Adipocyte (in vitro differentiated cells): Measurements from ENCODE around the gene URI1.
"Not testable (repeated sequence)": the region's sequence is repeated elsewhere in the genome, so short reads cannot be mapped to it uniquely, and the experiment has no call there.

Experiments
- DNase-seq: peaks from one replicate; pipeline ENCODE4 v3.0.0-alpha.2; 2015; ENCODE audit warnings: low read depth
- H3K27me3 ChIP-seq: replicated peaks from 2 replicates; pipeline ENCODE4 v1.7.0; 2013; ENCODE audit warnings: mild to moderate bottlenecking, low read length, moderate library complexity; ENCODE audit not compliant: control insufficient read depth, insufficient read depth
- H3K36me3 ChIP-seq: 2 replicates; pipeline ENCODE4 v1.7.0; 2013; ENCODE audit warnings: low read length, mild to moderate bottlenecking, moderate library complexity; ENCODE audit not compliant: control insufficient read depth, insufficient read depth, severe bottlenecking
- H3K4me1 ChIP-seq: 2 replicates; pipeline ENCODE4 v1.7.0; 2013; ENCODE audit warnings: mild to moderate bottlenecking, low read length, moderate library complexity; ENCODE audit not compliant: control insufficient read depth, insufficient read depth
- H3K4me3 ChIP-seq: 2 replicates; pipeline ENCODE4 v1.7.0; 2013; ENCODE audit warnings: mild to moderate bottlenecking, low read length, moderate library complexity
- H3K9ac ChIP-seq: 2 replicates; pipeline ENCODE4 v1.7.0; 2013; ENCODE audit warnings: mild to moderate bottlenecking, low read length, moderate library complexity
- H3K9me3 ChIP-seq: 2 replicates; pipeline ENCODE4 v1.7.0; 2013; ENCODE audit warnings: mild to moderate bottlenecking, low read length, moderate library complexity; ENCODE audit not compliant: control insufficient read depth

URI1 gene

GRCh38 chr19:29961311-29961710 lies 19.3 kb downstream of the URI1 start:
- Histone ChIP-seq H3K4me1 (peaks cover 23% of the 10 kb centered on the region), H3K4me3 (no peak overlapping the region), H3K27me3 (no peaks in the 10 kb centered on the region), H3K9me3 (no peaks in the 10 kb centered on the region), H3K36me3 (no peaks in the 10 kb centered on the region), H3K9ac (no peak overlapping the region)
- DNase-seq = no peak

GRCh38 chr19:29962793-29963192 lies 20.8 kb downstream of the URI1 start:
- H3K27me3 ChIP-seq = no peaks in the 10 kb centered on the region
- H3K9ac ChIP-seq = no peak overlapping the region
- no peak overlapping the region for H3K4me3 ChIP-seq
- H3K4me1 ChIP-seq = peaks cover 37% of the 10 kb centered on the region
- H3K9me3 ChIP-seq = no peaks in the 10 kb centered on the region
- no peaks in the 10 kb centered on the region for H3K36me3 ChIP-seq
- no peak for DNase-seq

- Histone ChIP-seq H3K4me3 (no peak overlapping the region), H3K36me3 (no peaks in the 10 kb centered on the region), H3K27me3 (no peaks in the 10 kb centered on the region), H3K9ac (no peak overlapping the region), H3K4me1 (peaks cover 43% of the 10 kb centered on the region), H3K9me3 (no peaks in the 10 kb centered on the region)
- DNase-seq = no peak
Measured at GRCh38 chr19:29963576-29963975, 21.5 kb downstream of the URI1 start.

GRCh38 chr19:29964171-29964570 lies 22.1 kb downstream of the URI1 start:
- Histone ChIP-seq H3K4me1 (peaks cover 43% of the 10 kb centered on the region), H3K36me3 (no peaks in the 10 kb centered on the region), H3K4me3 (no peak overlapping the region), H3K9ac (no peak overlapping the region), H3K27me3 (no peaks in the 10 kb centered on the region), H3K9me3 (no peaks in the 10 kb centered on the region)
- peak; percentile 59 for DNase-seq

- Histone ChIP-seq H3K36me3 (no peaks in the 10 kb centered on the region), H3K4me3 (no peak overlapping the region), H3K9me3 (no peaks in the 10 kb centered on the region), H3K4me1 (peaks cover 39% of the 10 kb centered on the region), H3K27me3 (no peaks in the 10 kb centered on the region), H3K9ac (no peak overlapping the region)
- peak; percentile 52 for DNase-seq
Measured at GRCh38 chr19:29965492-29965891, 23.5 kb downstream of the URI1 start.

GRCh38 chr19:29966142-29966541 lies 24.1 kb downstream of the URI1 start:
- not testable (repeated sequence) for H3K9me3 ChIP-seq, H3K4me3 ChIP-seq, DNase-seq

GRCh38 chr19:29966588-29967249 lies 24.7 kb downstream of the URI1 start:
- peaks cover 45% of the 10 kb centered on the region for H3K4me1 ChIP-seq
- peak; percentile 55 for DNase-seq
- no peaks in the 10 kb centered on the region for H3K9me3 ChIP-seq
- no peaks in the 10 kb centered on the region for H3K27me3 ChIP-seq
- H3K9ac ChIP-seq = no peak overlapping the region
- H3K36me3 ChIP-seq = no peaks in the 10 kb centered on the region
- H3K4me3 ChIP-seq = no peak overlapping the region

More at GRCh38 chr19:29966142-29966541, 24.1 kb downstream of the URI1 start:
- not testable (repeated sequence) for H3K9ac ChIP-seq, H3K27me3 ChIP-seq, H3K36me3 ChIP-seq
- H3K4me1 ChIP-seq = peaks cover 45% of the 10 kb centered on the region

GRCh38 chr19:29967623-29968022 lies 25.6 kb downstream of the URI1 start:
- H3K9me3 ChIP-seq = no peaks in the 10 kb centered on the region
- H3K36me3 ChIP-seq = no peaks in the 10 kb centered on the region
- DNase-seq = peak; percentile 29

GRCh38 chr19:29969891-29970290 lies 27.9 kb downstream of the URI1 start:
- no peaks in the 10 kb centered on the region for H3K36me3 ChIP-seq
- H3K9ac ChIP-seq = no peak overlapping the region
- DNase-seq = no peak
- no peaks in the 10 kb centered on the region for H3K27me3 ChIP-seq
- H3K4me1 ChIP-seq = peaks cover 36% of the 10 kb centered on the region
- no peak overlapping the region for H3K4me3 ChIP-seq
- no peaks in the 10 kb centered on the region for H3K9me3 ChIP-seq

More at GRCh38 chr19:29967623-29968022, 25.6 kb downstream of the URI1 start:
- Histone ChIP-seq H3K4me3 (no peak overlapping the region), H3K9ac (no peak overlapping the region), H3K4me1 (peaks cover 45% of the 10 kb centered on the region), H3K27me3 (no peaks in the 10 kb centered on the region)

- Histone ChIP-seq H3K4me3 (no peak overlapping the region), H3K36me3 (no peaks in the 10 kb centered on the region), H3K9me3 (no peaks in the 10 kb centered on the region), H3K27me3 (no peaks in the 10 kb centered on the region), H3K4me1 (peaks cover 26% of the 10 kb centered on the region), H3K9ac (no peak overlapping the region)
- DNase-seq = no peak
Measured at GRCh38 chr19:29971002-29971401, 29.0 kb downstream of the URI1 start.

- Histone ChIP-seq H3K4me3 (no peak overlapping the region), H3K36me3 (no peaks in the 10 kb centered on the region), H3K9me3 (no peaks in the 10 kb centered on the region), H3K27me3 (no peaks in the 10 kb centered on the region), H3K9ac (no peak overlapping the region), H3K4me1 (peaks cover 22% of the 10 kb centered on the region)
- no peak for DNase-seq
Measured at GRCh38 chr19:29971648-29972047, 29.6 kb downstream of the URI1 start.

GRCh38 chr19:29974701-29975100 lies 32.7 kb downstream of the URI1 start:
- DNase-seq = no peak
- H3K9me3 ChIP-seq = no peaks in the 10 kb centered on the region

More at GRCh38 chr19:29974701-29975100, 32.7 kb downstream of the URI1 start:
- Histone ChIP-seq H3K36me3 (no peaks in the 10 kb centered on the region), H3K4me3 (no peak overlapping the region), H3K4me1 (peaks cover 11% of the 10 kb centered on the region), H3K27me3 (no peaks in the 10 kb centered on the region), H3K9ac (no peak overlapping the region)
